A673 (cell line): ENCODE measurements around the gene DUSP15. TPM values are rescaled to one million over a fixed set of nuclear protein-coding genes. Genes with fewer than 3 reads are reported as not detected.

Experiments
- BruUV-seq: library from RNA; stranded (reverse); fragments of 400-500 nt; replicated peaks from 2 replicates; lab custom pipeline; 2021; lab: Mats Ljungman, UMichigan
- CTCF ChIA-PET: fragments of 300-600 bp; sonication (Branson Sonifier 250); formaldehyde crosslinking; loops from one replicate; lab custom pipeline; 2022; ENCODE audit warnings: antibody characterized with exemption; lab: Charles Lee
- POLR2A ChIA-PET: fragments of 300-600 bp; sonication (Branson Sonifier 250); formaldehyde crosslinking; loops from one replicate; lab custom pipeline; 2022; ENCODE audit warnings: antibody characterized with exemption; ENCODE audit not compliant: low non-redundant PET; lab: Charles Lee
- DNase-seq: peaks from one replicate; pipeline ENCODE4 v3.0.0-alpha.2; 2015; ENCODE audit warnings: low spot score
- H3K27ac ChIP-seq: fragments of 200-600 bp; sonication (generic); 2 replicates; pipeline ENCODE4 v1.5.1; 2016; ENCODE audit warnings: mixed run types, low read depth, mild to moderate bottlenecking, mixed read lengths, antibody characterized with exemption, low read length; ENCODE audit not compliant: poor library complexity, severe bottlenecking
- H3K27me3 ChIP-seq: fragments of 200-600 bp; sonication (generic); replicated peaks from 2 replicates; pipeline ENCODE4 v1.6.1; 2017; ENCODE audit warnings: mixed run types, low read depth, mild to moderate bottlenecking, mixed read lengths, antibody characterized with exemption, low read length; ENCODE audit not compliant: insufficient read depth, poor library complexity
- H3K36me3 ChIP-seq: fragments of 200-600 bp; sonication (generic); 2 replicates; pipeline ENCODE4 v1.6.1; 2016; ENCODE audit warnings: mixed run types, mild to moderate bottlenecking, mixed read lengths, antibody characterized with exemption, low read length; ENCODE audit not compliant: insufficient read depth, poor library complexity, severe bottlenecking
- H3K4me1 ChIP-seq: fragments of 200-600 bp; sonication (generic); 2 replicates; pipeline ENCODE4 v1.6.1; 2017; ENCODE audit warnings: mixed run types, mild to moderate bottlenecking, mixed read lengths, antibody characterized with exemption, low read length; ENCODE audit not compliant: insufficient read depth, poor library complexity, severe bottlenecking
- H3K4me3 ChIP-seq: fragments of 200-600 bp; sonication (generic); 2 replicates; pipeline ENCODE4 v1.5.1; 2016; ENCODE audit warnings: low read depth, mixed run types, mild to moderate bottlenecking, mixed read lengths, low read length; ENCODE audit not compliant: poor library complexity, severe bottlenecking
- H3K9me3 ChIP-seq: fragments of 200-600 bp; sonication (generic); 2 replicates; pipeline ENCODE4 v1.6.1; 2016; ENCODE audit warnings: mixed run types, low read depth, mild to moderate bottlenecking, mixed read lengths, antibody characterized with exemption, low read length; ENCODE audit not compliant: poor library complexity, severe bottlenecking
- CTCF ChIP-seq: fragments of 300-800, 200-600 bp; sonication (generic); conservative IDR thresholded peaks from 2 replicates; pipeline ENCODE4 v1.5.1; 2017; ENCODE audit warnings: low read depth, mild to moderate bottlenecking, antibody characterized with exemption, low read length, moderate library complexity, mixed read lengths
- EZH2 ChIP-seq: fragments of 200-600 bp; sonication (generic); IDR thresholded peaks from 2 replicates; pipeline ENCODE4 v1.6.1; 2017; ENCODE audit warnings: borderline replicate concordance, low read depth, mild to moderate bottlenecking, mixed read lengths, antibody characterized with exemption, low read length; ENCODE audit not compliant: poor library complexity, severe bottlenecking
- intact Hi-C: fragments of 100-400 bp; cut with micrococcal nuclease; formaldehyde crosslinking; loops from one replicate; pipeline ENCODE4 v1.10.0; 2022; ENCODE audit not compliant: unreplicated experiment
- total RNA-seq: library from RNA; stranded (reverse); gene quantifications from 2 replicates; pipeline ENCODE4 v1.2.3, GENCODE V29; 2021

The DUSP15 gene
- total RNA-seq, 1 experiment from 2014 or later = not detected

GRCh38 chr20:31844737-31845299 lies 25.5 kb downstream of the DUSP15 start:
- ChIA-PET POLR2A (no interaction called here), CTCF (no interaction called here)
- no peaks in the 10 kb centered on the region for H3K4me1 ChIP-seq
- H3K27ac ChIP-seq = no peak overlapping the region
- peaks cover 14% of the 10 kb centered on the region for H3K27me3 ChIP-seq
- no peaks in the 10 kb centered on the region for H3K36me3 ChIP-seq
- no peak overlapping the region for H3K4me3 ChIP-seq
- DNase-seq = no peak
- no TSS peak for BruUV-seq
- TF ChIP-seq CTCF = no peak
- TF ChIP-seq EZH2 = no peak
- intact Hi-C loops = no loop called here
- H3K9me3 ChIP-seq = no peaks in the 10 kb centered on the region

- peaks cover 5% of the 10 kb centered on the region for H3K27me3 ChIP-seq
- no peaks in the 10 kb centered on the region for H3K4me1 ChIP-seq
- BruUV-seq = no TSS peak
- no peak for TF ChIP-seq EZH2
- TF ChIP-seq CTCF = no peak
- H3K9me3 ChIP-seq = no peaks in the 10 kb centered on the region
- ChIA-PET CTCF (no interaction called here), POLR2A (no interaction called here)
- H3K27ac ChIP-seq = no peak overlapping the region
- intact Hi-C loops = no loop called here
- no peak overlapping the region for H3K4me3 ChIP-seq
- no peak for DNase-seq
- no peaks in the 10 kb centered on the region for H3K36me3 ChIP-seq
Observed at GRCh38 chr20:31843881-31844280, 26.4 kb downstream of the DUSP15 start.

GRCh38 chr20:31843288-31843687 lies 27.0 kb downstream of the DUSP15 start:
- Histone ChIP-seq H3K36me3 (no peaks in the 10 kb centered on the region), H3K9me3 (no peaks in the 10 kb centered on the region), H3K4me1 (no peaks in the 10 kb centered on the region), H3K27me3 (peaks cover 4% of the 10 kb centered on the region), H3K4me3 (no peak overlapping the region), H3K27ac (no peak overlapping the region)
- TF ChIP-seq EZH2 (no peak), CTCF (no peak)
- DNase-seq = no peak
- BruUV-seq = no TSS peak
- ChIA-PET POLR2A (no interaction called here), CTCF (interaction anchor here (0.5 kb wide), 1 partner anchor 9 kb away, joined by 3 read pairs; no protein-coding TSS in a partner anchor)
- intact Hi-C loops = no loop called here
